Memory B cell (primary cell): ENCODE results near the gene NHEJ1.
A peak's percentile ranks its signal among the peaks of the same experiment; 100 is the strongest.

ENCODE experiments used
- ATAC-seq: fragments of 150-1000 bp; cut with Tn5 transposase; 2 replicates; pipeline ENCODE4 v1.10.0; 2021; ENCODE audit warnings: low read depth, mild to moderate bottlenecking, moderate library complexity
- DNase-seq, 2 donors: peaks; one replicate each; pipeline ENCODE4 v3.0.0; 2022; ENCODE audit warnings: low spot score in 2 of 2
- H3K27ac Mint-ChIP-seq: one replicate; pipeline ENCODE4 v1.8.0; 2022; ENCODE audit warnings: mild to moderate bottlenecking, moderate library complexity, mixed read lengths
- H3K27me3 Mint-ChIP-seq: one replicate; pipeline ENCODE4 v1.8.0; 2022; ENCODE audit warnings: mixed read lengths
- H3K36me3 Mint-ChIP-seq: one replicate; pipeline ENCODE4 v1.8.0; 2022; ENCODE audit warnings: mild to moderate bottlenecking, mixed read lengths
- H3K4me1 Mint-ChIP-seq: one replicate; pipeline ENCODE4 v1.8.0; 2022; ENCODE audit warnings: mixed read lengths
- H3K4me3 Mint-ChIP-seq: one replicate; pipeline ENCODE4 v1.8.0; 2022; ENCODE audit warnings: mild to moderate bottlenecking, moderate library complexity, mixed read lengths
- H3K9me3 Mint-ChIP-seq: one replicate; pipeline ENCODE4 v1.8.0; 2022; ENCODE audit warnings: mixed read lengths

The NHEJ1 gene

DNA sequence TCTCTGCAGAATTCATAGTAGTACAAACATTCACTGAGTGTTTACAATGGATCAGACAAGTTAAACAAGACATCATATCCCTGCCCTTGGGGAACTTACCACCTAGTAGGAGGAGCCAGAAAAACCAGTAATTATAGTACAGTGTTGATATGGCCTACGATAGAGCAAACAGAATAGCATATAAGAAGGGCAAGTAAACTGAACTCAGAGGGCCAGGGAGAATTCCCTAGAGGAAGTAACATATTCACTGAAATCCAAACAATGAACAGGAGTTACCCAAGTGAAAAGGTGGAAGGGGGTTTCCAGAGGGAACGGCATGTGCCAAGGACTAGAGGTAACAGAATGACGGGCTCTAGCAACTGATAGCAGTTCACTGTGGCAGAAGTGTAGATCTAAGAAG lies 34.1 kb downstream of the NHEJ1 start:
- peaks cover 6% of the 10 kb centered on the region for H3K4me1 Mint-ChIP-seq
- no peaks in the 10 kb centered on the region for H3K9me3 Mint-ChIP-seq
- no peak overlapping the region for H3K27ac Mint-ChIP-seq
- H3K4me3 Mint-ChIP-seq: no peak overlapping the region
- DNase-seq (no peak), ATAC-seq (no peak)
- H3K36me3 Mint-ChIP-seq: peaks cover 14% of the 10 kb centered on the region
- no peaks in the 10 kb centered on the region for H3K27me3 Mint-ChIP-seq

GRCh38 chr2:219125886-219126270 lies 34.7 kb downstream of the NHEJ1 start:
- Mint-ChIP-seq H3K36me3 (peaks cover 14% of the 10 kb centered on the region), H3K4me1 (peaks cover 6% of the 10 kb centered on the region), H3K4me3 (no peak overlapping the region), H3K27me3 (no peaks in the 10 kb centered on the region), H3K9me3 (no peaks in the 10 kb centered on the region), H3K27ac (no peak overlapping the region)
- ATAC-seq (no peak), DNase-seq (no peak)

- H3K27me3 Mint-ChIP-seq: no peaks in the 10 kb centered on the region
- ATAC-seq (no peak), DNase-seq (no peak)
- H3K4me3 Mint-ChIP-seq: no peak overlapping the region
- no peak overlapping the region for H3K27ac Mint-ChIP-seq
- peaks cover 11% of the 10 kb centered on the region for H3K36me3 Mint-ChIP-seq
- no peaks in the 10 kb centered on the region for H3K9me3 Mint-ChIP-seq
- H3K4me1 Mint-ChIP-seq: peaks cover 6% of the 10 kb centered on the region
Observed at GRCh38 chr2:219125225-219125885, 35.3 kb downstream of the NHEJ1 start.

- ATAC-seq (no peak), DNase-seq (no peak)
- no peak overlapping the region for H3K4me3 Mint-ChIP-seq
- H3K36me3 Mint-ChIP-seq: peaks cover 11% of the 10 kb centered on the region
- no peaks in the 10 kb centered on the region for H3K27me3 Mint-ChIP-seq
- no peak overlapping the region for H3K27ac Mint-ChIP-seq
- no peaks in the 10 kb centered on the region for H3K9me3 Mint-ChIP-seq
- H3K4me1 Mint-ChIP-seq: peaks cover 6% of the 10 kb centered on the region
Observed at GRCh38 chr2:219124381-219125110, 36.1 kb downstream of the NHEJ1 start.

DNA sequence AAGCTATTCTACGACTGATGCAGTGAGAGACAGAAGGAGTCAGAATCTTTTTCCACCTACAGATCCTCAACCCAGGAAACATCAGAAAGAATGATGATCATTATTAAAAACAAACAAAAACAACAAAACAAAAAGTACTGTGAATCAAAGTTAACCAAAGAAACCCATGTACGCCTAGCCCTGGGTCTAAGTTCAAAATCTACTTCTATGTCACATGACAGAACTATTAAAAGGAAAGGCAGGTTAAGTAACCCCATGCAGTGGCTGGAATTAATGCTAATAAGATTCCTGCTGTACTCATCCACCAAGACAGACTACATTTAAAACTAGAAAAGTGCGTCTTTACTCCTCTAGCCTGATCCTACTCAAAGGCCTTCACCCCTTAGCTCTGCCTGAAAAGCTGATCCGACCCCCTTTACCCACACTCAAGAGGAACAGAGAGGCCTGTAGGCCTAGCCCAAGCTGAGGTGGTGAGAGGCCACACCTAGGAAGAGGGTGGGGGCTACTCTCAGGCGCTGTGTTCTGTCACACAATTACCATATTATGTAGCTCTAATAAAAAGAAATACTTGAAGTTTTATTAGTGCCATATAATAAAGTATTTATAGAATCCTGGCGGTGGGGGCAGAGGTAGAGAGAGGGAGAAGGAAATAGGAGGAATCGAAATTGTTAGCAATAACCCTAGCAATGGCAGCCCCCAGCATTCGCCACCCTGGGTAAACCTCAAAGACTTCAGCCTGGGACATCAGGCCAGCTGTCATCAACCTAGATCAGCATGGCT lies 37.1 kb downstream of the NHEJ1 start:
- Mint-ChIP-seq H3K27ac (no peak overlapping the region), H3K9me3 (no peaks in the 10 kb centered on the region), H3K36me3 (peaks cover 11% of the 10 kb centered on the region), H3K4me1 (peaks cover 6% of the 10 kb centered on the region), H3K4me3 (no peak overlapping the region), H3K27me3 (no peaks in the 10 kb centered on the region)
- DNase-seq: no peak
- no peak for ATAC-seq

GRCh38 chr2:219122202-219122980 lies 38.2 kb downstream of the NHEJ1 start:
- no peaks in the 10 kb centered on the region for H3K9me3 Mint-ChIP-seq
- no peak for ATAC-seq
- no peak for DNase-seq
- no peaks in the 10 kb centered on the region for H3K27me3 Mint-ChIP-seq
- no peak overlapping the region for H3K27ac Mint-ChIP-seq
- H3K4me1 Mint-ChIP-seq: peaks cover 6% of the 10 kb centered on the region
- H3K4me3 Mint-ChIP-seq: no peak overlapping the region
- H3K36me3 Mint-ChIP-seq: peaks cover 13% of the 10 kb centered on the region

GRCh38 chr2:219120082-219120481 lies 40.5 kb downstream of the NHEJ1 start:
- no peak overlapping the region for H3K27ac Mint-ChIP-seq
- H3K4me1 Mint-ChIP-seq: peaks cover 9% of the 10 kb centered on the region
- no peak overlapping the region for H3K4me3 Mint-ChIP-seq
- H3K27me3 Mint-ChIP-seq: no peaks in the 10 kb centered on the region
- DNase-seq: no peak
- H3K36me3 Mint-ChIP-seq: peaks cover 8% of the 10 kb centered on the region
- ATAC-seq: no peak
- no peaks in the 10 kb centered on the region for H3K9me3 Mint-ChIP-seq

- peaks cover 8% of the 10 kb centered on the region for H3K36me3 Mint-ChIP-seq
- H3K4me3 Mint-ChIP-seq: no peak overlapping the region
- DNase-seq (peak; percentile 30 to 50), ATAC-seq (peak; percentile 59)
- H3K27ac Mint-ChIP-seq: no peak overlapping the region
- no peaks in the 10 kb centered on the region for H3K9me3 Mint-ChIP-seq
- H3K27me3 Mint-ChIP-seq: no peaks in the 10 kb centered on the region
- H3K4me1 Mint-ChIP-seq: peaks cover 9% of the 10 kb centered on the region
Observed at GRCh38 chr2:219119422-219120043, 41.1 kb downstream of the NHEJ1 start.

- H3K27me3 Mint-ChIP-seq: no peaks in the 10 kb centered on the region
- H3K4me1 Mint-ChIP-seq: peaks cover 13% of the 10 kb centered on the region
- peaks cover 6% of the 10 kb centered on the region for H3K36me3 Mint-ChIP-seq
- H3K9me3 Mint-ChIP-seq: no peaks in the 10 kb centered on the region
- no peak for ATAC-seq
- DNase-seq: no peak
- H3K4me3 Mint-ChIP-seq: no peak overlapping the region
- no peak overlapping the region for H3K27ac Mint-ChIP-seq
Observed at GRCh38 chr2:219118504-219118903, 42.1 kb downstream of the NHEJ1 start.

GRCh38 chr2:219116776-219117646 lies 43.6 kb downstream of the NHEJ1 start:
- no peak for ATAC-seq
- no peak overlapping the region for H3K27ac Mint-ChIP-seq

DNA sequence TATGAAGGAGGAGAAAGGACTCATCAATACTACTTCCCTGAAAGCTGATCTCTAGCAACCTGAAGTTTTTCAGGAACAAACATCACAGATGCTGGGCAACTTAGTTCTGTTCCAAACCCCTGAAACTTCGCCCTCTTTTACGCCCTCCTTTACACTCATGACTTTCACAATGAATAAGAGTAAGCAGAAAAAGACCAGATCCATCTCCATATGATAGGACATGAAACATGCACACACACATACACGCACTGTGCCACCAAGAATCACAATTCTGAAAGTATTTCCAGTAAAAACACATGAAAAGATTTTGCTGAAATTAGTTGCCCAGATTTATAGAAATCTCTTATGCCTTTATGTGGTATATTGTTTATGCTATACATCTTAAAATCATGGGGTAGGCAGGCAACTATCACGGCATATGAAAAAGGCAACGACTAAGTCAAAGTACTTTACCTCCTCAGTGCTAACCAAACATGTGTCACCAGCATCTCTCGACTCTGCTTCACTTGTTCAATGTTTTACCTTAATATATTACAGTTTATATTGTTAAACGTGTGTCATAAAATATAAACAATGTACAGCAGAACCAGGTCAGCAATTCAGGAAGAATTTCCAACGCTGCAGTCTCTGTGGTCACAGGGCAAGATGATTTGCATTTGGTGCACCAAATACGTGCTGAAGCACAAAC lies 47.8 kb downstream of the NHEJ1 start:
- no peak for ATAC-seq
- peaks cover 20% of the 10 kb centered on the region for H3K4me1 Mint-ChIP-seq
- DNase-seq: no peak
- H3K4me3 Mint-ChIP-seq: no peak overlapping the region
- H3K9me3 Mint-ChIP-seq: no peaks in the 10 kb centered on the region
- H3K27ac Mint-ChIP-seq: peak overlapping the region; percentile 22
- H3K27me3 Mint-ChIP-seq: no peaks in the 10 kb centered on the region
- H3K36me3 Mint-ChIP-seq: peaks cover 13% of the 10 kb centered on the region

More at GRCh38 chr2:219116776-219117646, 43.6 kb downstream of the NHEJ1 start:
- Mint-ChIP-seq H3K9me3 (no peaks in the 10 kb centered on the region), H3K27me3 (no peaks in the 10 kb centered on the region), H3K4me1 (peaks cover 17% of the 10 kb centered on the region), H3K36me3 (peaks cover 6% of the 10 kb centered on the region), H3K4me3 (no peak overlapping the region)
- no peak for DNase-seq

GRCh38 chr2:219112062-219112406 lies 48.6 kb downstream of the NHEJ1 start:
- H3K27me3 Mint-ChIP-seq: no peaks in the 10 kb centered on the region
- no peak overlapping the region for H3K27ac Mint-ChIP-seq
- DNase-seq: no peak
- ATAC-seq: no peak
- no peak overlapping the region for H3K4me3 Mint-ChIP-seq
- peaks cover 14% of the 10 kb centered on the region for H3K36me3 Mint-ChIP-seq
- no peaks in the 10 kb centered on the region for H3K9me3 Mint-ChIP-seq
- peaks cover 20% of the 10 kb centered on the region for H3K4me1 Mint-ChIP-seq
